NB4 (cell line): ENCODE data around the gene SSR1.

Source experiments
- MYC ChIP-seq: IDR thresholded peaks from 2 replicates; pipeline ENCODE4 v1.6.1; 2011; ENCODE audit warnings: low read depth, low read length
- POLR2A ChIP-seq: IDR thresholded peaks from 2 replicates; pipeline ENCODE4 v1.6.1; 2011; ENCODE audit warnings: mild to moderate bottlenecking; ENCODE audit not compliant: insufficient read length; ENCODE audit errors: extremely low read depth
- TF ChIP-seq, protein P1 (sequence below): IDR thresholded peaks from one replicate; pipeline ENCODE4 v1.5.1; 2012; ENCODE audit warnings: low read depth, low read length
- TF ChIP-seq, protein P2 (sequence below): IDR thresholded peaks from 2 replicates; pipeline ENCODE4 v1.6.1; 2011; ENCODE audit warnings: low read depth, low read length

DNA sequence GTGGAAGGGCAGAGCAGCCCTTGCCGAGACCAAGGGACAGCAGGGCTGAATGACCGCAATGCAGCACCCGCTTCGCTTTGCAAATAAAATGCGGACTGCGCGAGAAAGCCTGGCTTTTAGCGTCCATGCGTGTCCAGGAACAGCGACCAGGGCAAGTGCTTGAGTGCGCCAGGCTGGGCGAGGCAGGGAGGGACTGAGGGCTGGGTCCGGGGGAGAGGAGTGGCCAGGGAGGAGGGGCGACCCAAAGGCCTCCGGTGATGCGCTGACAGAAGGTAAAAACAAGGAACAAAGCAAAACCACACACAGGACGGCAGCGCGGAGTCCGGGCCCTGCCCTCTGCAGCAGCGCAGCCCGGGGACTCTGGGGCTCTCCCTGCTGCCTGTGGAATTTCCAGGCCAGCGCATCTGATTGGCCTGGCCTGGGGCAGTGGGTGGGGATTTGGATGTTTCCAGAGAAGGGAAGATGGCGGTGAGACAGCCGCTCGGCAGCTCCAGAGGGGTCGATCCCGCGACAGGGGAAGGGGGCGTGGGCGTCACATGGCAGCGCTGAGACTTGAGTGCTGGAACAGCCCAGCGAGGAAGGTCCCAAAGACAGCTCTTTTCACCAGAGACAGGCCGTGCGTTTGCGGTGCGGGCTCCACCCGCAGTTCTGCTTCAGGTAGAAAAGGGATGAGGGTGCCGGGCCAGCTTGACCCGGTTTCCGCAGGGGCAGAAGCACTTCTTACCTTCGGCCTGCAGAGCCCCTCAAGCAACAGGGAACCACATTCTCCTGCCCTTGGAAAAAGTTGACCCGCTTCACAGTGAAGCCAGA lies 51.8 kb downstream of the SSR1 start:
- TF ChIP-seq, protein P1, sequence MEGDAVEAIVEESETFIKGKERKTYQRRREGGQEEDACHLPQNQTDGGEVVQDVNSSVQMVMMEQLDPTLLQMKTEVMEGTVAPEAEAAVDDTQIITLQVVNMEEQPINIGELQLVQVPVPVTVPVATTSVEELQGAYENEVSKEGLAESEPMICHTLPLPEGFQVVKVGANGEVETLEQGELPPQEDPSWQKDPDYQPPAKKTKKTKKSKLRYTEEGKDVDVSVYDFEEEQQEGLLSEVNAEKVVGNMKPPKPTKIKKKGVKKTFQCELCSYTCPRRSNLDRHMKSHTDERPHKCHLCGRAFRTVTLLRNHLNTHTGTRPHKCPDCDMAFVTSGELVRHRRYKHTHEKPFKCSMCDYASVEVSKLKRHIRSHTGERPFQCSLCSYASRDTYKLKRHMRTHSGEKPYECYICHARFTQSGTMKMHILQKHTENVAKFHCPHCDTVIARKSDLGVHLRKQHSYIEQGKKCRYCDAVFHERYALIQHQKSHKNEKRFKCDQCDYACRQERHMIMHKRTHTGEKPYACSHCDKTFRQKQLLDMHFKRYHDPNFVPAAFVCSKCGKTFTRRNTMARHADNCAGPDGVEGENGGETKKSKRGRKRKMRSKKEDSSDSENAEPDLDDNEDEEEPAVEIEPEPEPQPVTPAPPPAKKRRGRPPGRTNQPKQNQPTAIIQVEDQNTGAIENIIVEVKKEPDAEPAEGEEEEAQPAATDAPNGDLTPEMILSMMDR = no peak
- TF ChIP-seq POLR2A (no peak), MYC (no peak)
- TF ChIP-seq, protein P2, sequence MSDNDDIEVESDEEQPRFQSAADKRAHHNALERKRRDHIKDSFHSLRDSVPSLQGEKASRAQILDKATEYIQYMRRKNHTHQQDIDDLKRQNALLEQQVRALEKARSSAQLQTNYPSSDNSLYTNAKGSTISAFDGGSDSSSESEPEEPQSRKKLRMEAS = no peak
